Sigmoid colon (tissue), 4 donors: ENCODE measurements around the gene CMKLR1.

Experiments
- CTCF ChIP-seq, 4 experiments: fragments of 450-650 bp in 3 of 4; fragments of 200-600 bp in 1 of 4; IDR thresholded peaks; one replicate each; pipeline ENCODE4 v1.5.1; 2016 to 2019; ENCODE audit warnings: antibody characterized with exemption in 4 of 4, mild to moderate bottlenecking in 3 of 4, moderate library complexity in 2 of 4
- EP300 ChIP-seq, 4 donors: sonication (generic); formaldehyde crosslinking; IDR thresholded peaks; one replicate each; pipeline ENCODE4 v1.6.1; 2017; ENCODE audit warnings: antibody characterized with exemption in 4 of 4
- POLR2A ChIP-seq, 2 donors: fragments of 450-650 bp; IDR thresholded peaks; one replicate each; pipeline ENCODE4 v1.6.1; 2016; ENCODE audit warnings: antibody characterized with exemption in 2 of 2, mild to moderate bottlenecking in 2 of 2, moderate library complexity in 2 of 2
- POLR2AphosphoS5 ChIP-seq, 4 donors: sonication (generic); formaldehyde crosslinking; IDR thresholded peaks; one replicate each; pipeline ENCODE4 v1.6.1; 2017; ENCODE audit warnings: antibody characterized with exemption in 4 of 4

- TF ChIP-seq CTCF (IDR thresholded peaks at IDR 0.05) (no peak), EP300 (IDR thresholded peaks at IDR 0.05) (no peak), POLR2A (IDR thresholded peaks at IDR 0.05) (no peak), POLR2AphosphoS5 (IDR thresholded peaks at IDR 0.05) (no peak)
Observed at GRCh38 chr12:108284163-108284562, 54.9 kb downstream of the CMKLR1 start.
